ENCODE data around the gene EGFL7.

- no peak for TF ChIP-seq SIN3A (IDR thresholded peaks at IDR 0.05; ENCODE audit: borderline replicate concordance, low read depth, low read length)
- TF ChIP-seq NRF1 (IDR thresholded peaks at IDR 0.05; ENCODE audit: low read depth, low read length), result no peak
- no peak for TF ChIP-seq USF1 (IDR thresholded peaks at IDR 0.05; ENCODE audit: borderline replicate concordance, low read depth)
- no peak for TF ChIP-seq EZH2phosphoT487 (IDR thresholded peaks at IDR 0.05; ENCODE audit: borderline replicate concordance, low read depth)
- TF ChIP-seq POLR2AphosphoS5 (IDR thresholded peaks at IDR 0.05; ENCODE audit: low read depth, low read length), result no peak
Observed at GRCh38 chr9:136623016-136623841, 39.5 kb upstream of the EGFL7 start.

Measured in SK-N-SH (cell line).